Measurements from ENCODE around the gene CTDSPL.

CTDSPL gene

GRCh38 chr3:38002940-38003339, 141.3 kb downstream of the CTDSPL start:
- Histone ChIP-seq H3K4me3 (replicated peaks; ENCODE audit: insufficient read depth, low read length) (no peak overlapping the region), H3K27ac (replicated peaks) (no peak overlapping the region), H3K27me3 (ENCODE audit: insufficient read depth, poor library complexity, severe bottlenecking) (no peaks in the 10 kb centered on the region)
- no peak for DNase-seq (ENCODE audit: low read depth in 1 of 2, low spot score in 1 of 2)
- TF ChIP-seq POLR2AphosphoS5 (IDR thresholded peaks at IDR 0.05; ENCODE audit: low read depth) (no peak), GABPA (IDR thresholded peaks at IDR 0.05; ENCODE audit: low read depth) (no peak), CTCF (IDR thresholded peaks at IDR 0.05; ENCODE audit: insufficient read depth, low read length) (no peak), SPI1 (IDR thresholded peaks at IDR 0.05; ENCODE audit: borderline replicate concordance, low read depth) (no peak)
- TF ChIP-seq, protein P1, sequence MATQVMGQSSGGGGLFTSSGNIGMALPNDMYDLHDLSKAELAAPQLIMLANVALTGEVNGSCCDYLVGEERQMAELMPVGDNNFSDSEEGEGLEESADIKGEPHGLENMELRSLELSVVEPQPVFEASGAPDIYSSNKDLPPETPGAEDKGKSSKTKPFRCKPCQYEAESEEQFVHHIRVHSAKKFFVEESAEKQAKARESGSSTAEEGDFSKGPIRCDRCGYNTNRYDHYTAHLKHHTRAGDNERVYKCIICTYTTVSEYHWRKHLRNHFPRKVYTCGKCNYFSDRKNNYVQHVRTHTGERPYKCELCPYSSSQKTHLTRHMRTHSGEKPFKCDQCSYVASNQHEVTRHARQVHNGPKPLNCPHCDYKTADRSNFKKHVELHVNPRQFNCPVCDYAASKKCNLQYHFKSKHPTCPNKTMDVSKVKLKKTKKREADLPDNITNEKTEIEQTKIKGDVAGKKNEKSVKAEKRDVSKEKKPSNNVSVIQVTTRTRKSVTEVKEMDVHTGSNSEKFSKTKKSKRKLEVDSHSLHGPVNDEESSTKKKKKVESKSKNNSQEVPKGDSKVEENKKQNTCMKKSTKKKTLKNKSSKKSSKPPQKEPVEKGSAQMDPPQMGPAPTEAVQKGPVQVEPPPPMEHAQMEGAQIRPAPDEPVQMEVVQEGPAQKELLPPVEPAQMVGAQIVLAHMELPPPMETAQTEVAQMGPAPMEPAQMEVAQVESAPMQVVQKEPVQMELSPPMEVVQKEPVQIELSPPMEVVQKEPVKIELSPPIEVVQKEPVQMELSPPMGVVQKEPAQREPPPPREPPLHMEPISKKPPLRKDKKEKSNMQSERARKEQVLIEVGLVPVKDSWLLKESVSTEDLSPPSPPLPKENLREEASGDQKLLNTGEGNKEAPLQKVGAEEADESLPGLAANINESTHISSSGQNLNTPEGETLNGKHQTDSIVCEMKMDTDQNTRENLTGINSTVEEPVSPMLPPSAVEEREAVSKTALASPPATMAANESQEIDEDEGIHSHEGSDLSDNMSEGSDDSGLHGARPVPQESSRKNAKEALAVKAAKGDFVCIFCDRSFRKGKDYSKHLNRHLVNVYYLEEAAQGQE (IDR thresholded peaks at IDR 0.05; ENCODE audit: insufficient replicate concordance, low read depth): no peak

DNA sequence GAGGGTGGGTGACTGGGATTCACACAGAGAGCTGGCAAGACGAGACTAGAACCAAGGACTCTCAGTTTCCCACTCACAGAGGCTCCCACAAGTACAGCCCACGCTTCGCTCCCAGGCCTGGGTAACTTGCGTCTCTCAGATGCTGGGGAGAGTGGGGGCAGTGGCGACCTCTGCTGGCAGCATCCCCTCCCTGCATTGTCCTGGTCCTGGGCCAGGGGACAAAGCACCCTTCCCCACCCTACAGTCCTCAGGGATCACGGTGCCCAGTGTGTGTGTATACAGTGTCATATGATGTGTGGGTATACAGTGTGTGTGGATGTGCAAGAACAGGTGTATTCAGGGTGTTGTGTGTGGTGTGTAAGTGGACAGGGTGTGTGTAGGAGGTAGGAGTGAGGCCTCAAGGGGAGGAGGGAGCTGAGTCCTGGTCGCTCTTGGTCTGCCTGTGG, 141.7 kb downstream of the CTDSPL start:
- no peak overlapping the region for H3K27ac ChIP-seq (replicated peaks)
- TF ChIP-seq CTCF (IDR thresholded peaks at IDR 0.05; ENCODE audit: insufficient read depth, low read length) (peak; percentile 94), POLR2AphosphoS5 (IDR thresholded peaks at IDR 0.05; ENCODE audit: low read depth) (no peak)
- no peak overlapping the region for H3K4me3 ChIP-seq (replicated peaks; ENCODE audit: insufficient read depth, low read length)
- DNase-seq (ENCODE audit: low read depth in 1 of 2, low spot score in 1 of 2): peak in 1 of 2 experiments; percentile 60
- no peaks in the 10 kb centered on the region for H3K27me3 ChIP-seq (ENCODE audit: insufficient read depth, poor library complexity, severe bottlenecking)

GRCh38 chr3:38003817-38004414, 142.2 kb downstream of the CTDSPL start:
- TF ChIP-seq CTCF (IDR thresholded peaks at IDR 0.05; ENCODE audit: insufficient read depth, low read length): no peak
- no peak for TF ChIP-seq POLR2AphosphoS5 (IDR thresholded peaks at IDR 0.05; ENCODE audit: low read depth)
- TF ChIP-seq SPI1 (IDR thresholded peaks at IDR 0.05; ENCODE audit: borderline replicate concordance, low read depth): no peak
- TF ChIP-seq, protein P1 (IDR thresholded peaks at IDR 0.05; ENCODE audit: insufficient replicate concordance, low read depth): no peak
- TF ChIP-seq GABPA (IDR thresholded peaks at IDR 0.05; ENCODE audit: low read depth): no peak
- no peak for DNase-seq (ENCODE audit: low read depth in 1 of 2, low spot score in 1 of 2)
- Histone ChIP-seq H3K27ac (replicated peaks) (no peak overlapping the region), H3K4me3 (replicated peaks; ENCODE audit: insufficient read depth, low read length) (no peak overlapping the region), H3K27me3 (ENCODE audit: insufficient read depth, poor library complexity, severe bottlenecking) (no peaks in the 10 kb centered on the region)

All from HL-60 (cell line).